IPS DF 19.7 (cell line): Measurements from ENCODE around the gene SAMD13.

Source experiments
- DNase-seq: peaks from one replicate; pipeline ENCODE4 v3.0.0-alpha.2; 2013; ENCODE audit warnings: low read depth, low spot score

The SAMD13 gene, protein sequence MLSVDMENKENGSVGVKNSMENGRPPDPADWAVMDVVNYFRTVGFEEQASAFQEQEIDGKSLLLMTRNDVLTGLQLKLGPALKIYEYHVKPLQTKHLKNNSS

DNA sequence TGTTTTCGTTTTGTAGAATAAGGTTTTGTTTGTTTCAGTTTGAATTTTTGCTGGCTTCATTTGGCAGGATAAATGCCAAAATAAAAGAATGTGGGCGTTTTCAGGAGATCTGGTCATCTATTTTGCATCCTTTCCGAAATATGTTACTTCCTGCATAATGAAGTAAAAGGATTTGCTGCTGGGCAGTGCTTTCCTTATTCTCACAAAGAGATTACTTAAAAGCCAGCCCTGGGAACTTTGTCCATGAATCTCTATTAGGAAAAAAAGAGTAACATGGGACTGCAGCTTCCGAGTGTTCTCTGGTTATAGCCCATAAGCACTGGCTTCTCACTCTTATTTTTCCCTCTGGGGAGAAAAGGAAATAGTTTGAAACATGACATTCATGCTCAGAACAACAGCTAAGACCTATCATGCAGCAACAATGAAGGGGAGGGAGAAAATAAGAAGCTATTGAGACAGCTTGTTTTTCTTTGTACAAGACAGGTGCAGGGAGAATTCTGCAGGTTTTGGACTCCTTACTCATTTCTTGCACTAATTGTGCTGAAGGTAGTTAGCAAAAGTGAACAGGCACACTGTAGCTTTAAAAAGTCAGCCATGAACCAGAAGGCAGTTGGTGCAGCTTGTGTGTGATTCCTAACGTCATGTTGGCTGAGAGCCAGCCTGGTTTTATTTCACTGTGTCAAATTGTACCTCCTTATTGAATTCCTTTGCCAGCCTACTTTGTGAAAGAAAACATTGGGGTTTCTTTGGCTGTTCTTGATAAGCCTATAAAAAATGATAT, at the start of gene SAMD13:
TSS of gene SAMD13 (plus strand) at position 705 of the 781 bp plus-strand sequence. CDS start 1,527 bp downstream, outside the sequence.
- DNase-seq: no peak

DNA sequence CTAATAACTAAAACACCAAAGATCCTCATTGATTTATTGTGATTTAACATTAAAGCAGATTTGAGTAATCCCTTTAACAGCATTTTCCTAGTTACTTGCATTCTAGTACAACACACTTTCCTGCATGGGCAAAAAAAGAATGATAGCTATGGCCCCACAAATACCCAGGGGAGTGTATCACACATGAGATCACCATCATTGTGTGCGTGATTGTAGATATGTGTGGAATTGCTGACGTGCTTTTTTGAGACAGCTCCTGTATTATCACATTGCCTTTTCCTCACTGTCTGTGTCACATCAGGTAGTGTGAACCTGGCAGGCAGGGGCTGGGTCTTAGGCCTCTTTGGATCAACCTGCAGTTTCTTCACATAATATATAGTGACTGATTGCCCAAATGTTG, 48.5 kb upstream of the SAMD13 start:
- DNase-seq: no peak

DNA sequence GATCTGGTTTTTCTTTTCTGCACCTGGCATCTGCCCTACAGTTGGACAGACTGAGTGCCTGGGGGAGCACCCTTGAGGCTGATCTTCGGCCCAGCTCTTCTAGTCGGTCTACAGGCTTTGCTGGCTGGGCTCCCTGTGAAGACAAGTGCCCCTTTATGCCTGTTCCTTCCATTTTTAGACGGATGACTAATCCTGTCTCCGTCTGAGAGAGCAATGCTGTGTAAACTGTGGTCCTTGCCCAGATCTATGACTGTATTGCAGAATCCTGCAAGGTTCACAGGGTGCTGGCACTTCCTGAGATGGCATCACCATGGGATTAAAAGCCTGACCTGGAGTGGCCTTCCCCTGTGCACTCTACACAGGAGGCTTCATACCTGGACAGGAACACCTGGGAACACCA, 47.6 kb upstream of the SAMD13 start:
- DNase-seq: no peak

DNA sequence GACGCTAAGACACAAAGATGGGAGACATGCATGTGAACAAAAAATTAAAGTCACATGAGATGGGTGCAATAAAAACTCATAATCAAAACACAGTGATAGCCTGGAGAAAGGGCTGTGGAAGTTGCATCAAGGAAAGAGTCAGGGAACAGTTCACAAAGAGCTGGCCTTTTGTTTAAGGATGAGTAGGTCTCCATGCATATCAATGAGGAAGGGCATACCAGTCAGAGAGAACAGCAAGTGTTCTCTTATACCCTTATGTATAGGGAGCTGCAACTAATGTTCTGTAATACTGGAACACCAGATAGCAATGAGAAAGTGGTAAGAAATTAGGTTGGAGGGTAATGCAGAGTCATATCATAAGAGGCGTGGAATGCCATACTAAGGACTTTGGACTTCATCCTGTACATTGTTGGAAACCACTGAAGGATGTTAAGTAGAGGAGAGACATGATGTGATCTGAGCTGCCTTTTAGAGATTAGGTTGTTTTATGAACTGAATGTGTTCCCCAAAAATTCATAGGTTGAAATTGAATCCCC, 46.7 kb upstream of the SAMD13 start:
- DNase-seq: no peak

DNA sequence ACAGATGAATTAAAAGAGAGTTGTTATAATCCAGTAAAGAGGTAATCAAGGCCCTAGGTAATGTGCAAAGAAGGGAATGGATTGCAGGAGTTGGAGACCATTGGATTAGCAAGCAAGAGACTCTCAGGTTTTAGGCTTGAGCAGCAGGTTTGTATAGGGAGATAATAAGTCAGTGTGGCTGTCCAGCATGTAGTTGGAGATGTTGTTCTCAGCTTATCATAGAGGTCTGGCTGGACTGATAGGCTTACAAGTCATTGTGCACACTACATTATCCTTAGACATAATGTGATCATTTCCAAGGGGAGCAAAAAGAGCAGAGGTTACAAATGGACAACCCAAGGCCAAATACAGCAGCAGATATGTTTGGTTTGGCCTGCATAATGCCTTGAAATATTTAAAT, 45.9 kb upstream of the SAMD13 start:
- no peak for DNase-seq

DNA sequence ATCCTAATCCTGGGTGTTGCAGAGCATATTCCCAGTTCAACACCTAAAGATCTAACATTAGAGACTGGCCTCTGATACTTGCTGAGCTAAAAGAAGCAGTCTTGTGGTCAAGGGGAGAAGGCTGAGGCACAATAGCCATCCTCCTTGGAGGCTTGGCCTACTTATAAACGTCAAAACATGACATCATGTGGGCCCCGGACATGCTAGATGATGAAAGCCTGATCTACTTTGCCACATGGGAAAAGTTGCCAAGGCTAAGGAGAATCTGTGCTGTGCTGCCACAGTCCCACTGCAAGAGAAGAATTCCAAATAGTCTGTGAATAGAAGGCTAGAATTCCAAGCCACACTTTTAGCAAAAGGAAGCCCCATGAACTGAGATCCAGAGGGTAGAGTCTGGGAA, 43.9 kb upstream of the SAMD13 start:
- DNase-seq: no peak

DNA sequence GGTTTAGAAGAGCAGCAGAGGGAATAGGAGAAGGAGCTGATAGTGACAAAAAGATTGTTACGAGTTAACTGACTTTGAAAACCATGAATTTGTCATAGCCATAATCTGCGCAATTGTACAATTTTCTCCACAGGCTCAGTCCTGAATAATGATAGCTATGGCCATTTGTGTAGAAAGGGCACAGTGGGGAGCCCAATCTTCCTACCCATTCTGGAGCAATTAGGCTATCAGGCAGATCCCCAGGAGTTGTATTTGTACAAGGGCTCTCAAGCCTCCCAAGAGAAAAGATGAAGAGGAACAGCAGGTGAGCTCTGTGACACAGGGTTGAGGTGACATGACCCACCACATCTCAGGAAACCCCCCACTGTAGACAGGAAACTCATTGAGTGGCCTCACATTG, 42.1 kb upstream of the SAMD13 start:
- DNase-seq: no peak

DNA sequence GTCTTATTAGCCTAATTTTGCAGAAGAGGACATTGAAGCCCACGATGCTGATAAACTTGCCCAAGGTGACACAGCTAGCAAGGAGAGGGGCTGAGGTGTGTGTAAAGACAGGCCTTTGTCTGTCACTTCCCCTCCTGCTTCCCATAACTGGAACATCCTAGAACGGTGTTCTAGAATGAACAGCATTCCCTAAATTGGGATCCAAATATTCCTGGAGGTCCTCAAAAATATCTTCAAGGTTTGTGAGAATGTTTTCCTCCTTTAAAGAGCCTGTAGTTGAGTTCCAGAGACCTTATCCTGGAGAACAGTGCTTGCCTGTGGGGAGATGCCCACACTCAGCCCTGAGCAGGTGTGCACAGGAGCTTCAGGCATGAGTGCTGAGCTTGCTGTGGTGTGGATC, 41.5 kb upstream of the SAMD13 start:
- no peak for DNase-seq

DNA sequence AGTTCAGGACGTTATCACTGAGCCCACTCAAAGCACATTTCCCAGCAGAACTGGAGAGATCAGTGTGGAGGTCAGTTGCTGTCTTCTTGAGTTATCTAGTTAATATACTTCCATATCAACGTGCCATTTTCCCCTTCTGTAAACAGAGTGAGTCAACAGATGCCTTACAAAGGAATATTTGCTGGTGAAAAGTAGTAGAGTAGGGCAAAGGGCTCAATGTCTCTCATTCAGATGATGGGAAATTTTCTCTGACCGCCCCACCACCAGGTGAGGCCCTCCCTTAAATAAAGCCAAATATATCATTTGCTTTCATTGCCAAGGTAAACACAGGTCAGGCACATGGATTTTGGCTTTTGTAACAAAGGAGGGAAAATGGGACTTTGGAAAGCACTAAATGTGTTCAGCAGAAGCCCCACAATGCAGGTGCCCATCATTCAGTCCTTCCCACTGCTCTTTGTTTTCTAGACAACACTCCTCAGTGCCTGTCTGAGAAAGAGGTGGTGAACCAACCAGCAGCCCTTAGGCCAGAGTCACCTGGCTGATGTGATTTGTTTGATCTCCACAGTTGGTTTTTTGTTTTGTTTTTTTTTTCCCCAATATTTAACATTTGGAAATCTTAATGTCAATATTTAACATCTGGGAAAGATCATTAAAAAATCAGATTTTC, 40.5 kb upstream of the SAMD13 start:
- no peak for DNase-seq

DNA sequence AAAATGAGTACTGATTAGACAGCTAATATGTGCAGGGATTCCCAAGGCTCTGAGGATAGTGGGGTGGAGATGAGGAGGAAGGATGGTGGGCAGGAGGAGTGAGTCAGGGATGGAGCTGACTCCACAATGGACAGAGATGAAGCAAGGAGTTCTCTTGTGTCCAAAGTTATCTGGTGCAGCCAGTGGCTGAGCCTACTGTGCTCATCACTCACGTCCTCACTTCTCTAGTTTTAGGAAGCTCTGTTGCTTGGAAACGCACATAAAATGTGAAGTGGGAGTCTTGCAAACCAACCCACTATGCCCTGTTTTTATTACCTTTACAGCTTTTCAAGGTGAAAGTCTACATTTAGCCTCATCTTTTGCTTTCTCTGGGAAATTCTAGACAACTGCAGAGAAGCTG, 36.5 kb upstream of the SAMD13 start:
- no peak for DNase-seq

DNA sequence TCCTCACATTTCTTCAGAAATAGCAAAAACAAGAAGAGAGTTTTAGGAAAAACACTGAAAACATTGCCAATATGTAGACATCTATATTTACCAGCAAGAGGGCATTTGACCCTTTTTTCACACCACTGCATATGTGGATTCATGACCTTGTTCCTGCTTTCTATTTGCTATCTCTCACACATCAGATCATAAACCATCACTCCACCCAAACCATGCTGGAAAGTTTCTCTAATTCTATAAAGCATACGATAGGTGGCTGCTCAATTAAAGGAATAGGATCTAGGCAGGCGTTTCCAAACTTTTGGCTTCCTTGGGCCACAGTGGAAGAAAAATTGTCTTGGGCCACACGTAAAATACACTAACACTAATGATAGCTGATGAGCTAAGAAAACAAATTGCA, 35.6 kb upstream of the SAMD13 start:
- no peak for DNase-seq

DNA sequence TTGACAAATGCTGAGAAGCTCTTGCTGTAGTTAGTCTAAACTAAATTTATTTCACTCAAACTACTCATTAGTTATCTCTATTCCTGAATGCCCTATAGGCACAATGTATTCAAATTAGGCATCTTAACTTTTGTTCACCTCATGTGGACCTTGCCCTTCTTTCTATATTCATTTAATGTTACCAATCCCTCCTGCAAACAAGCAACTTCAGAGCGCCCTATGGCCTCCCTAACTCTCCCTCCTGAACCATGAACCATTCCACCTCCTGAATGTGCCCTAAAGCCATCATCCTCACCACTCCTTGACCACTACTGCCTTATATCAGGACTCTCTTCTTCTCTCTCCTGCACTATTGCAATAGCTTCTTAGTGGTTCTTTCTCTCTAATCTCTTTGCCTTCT, 34.8 kb upstream of the SAMD13 start:
- DNase-seq: no peak

DNA sequence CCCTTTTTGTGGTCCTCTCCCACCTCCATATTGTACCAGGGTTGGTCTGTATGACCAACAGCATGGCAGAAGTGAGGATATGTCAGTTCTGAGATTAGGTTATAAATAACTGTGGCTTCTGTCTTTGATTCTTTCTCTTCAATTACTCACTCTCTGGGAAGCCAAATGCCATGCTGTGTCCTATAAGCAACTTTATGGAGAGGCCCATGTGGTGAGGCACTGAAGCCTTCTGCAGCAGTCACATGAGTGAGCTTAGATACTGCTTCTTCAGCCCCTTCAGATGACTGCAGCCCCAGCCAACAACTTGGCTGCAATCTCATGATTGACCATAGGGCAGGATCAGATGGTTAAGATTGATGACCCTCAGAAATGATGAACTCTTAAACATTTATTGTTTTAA, 34.0 kb upstream of the SAMD13 start:
- DNase-seq: no peak

DNA sequence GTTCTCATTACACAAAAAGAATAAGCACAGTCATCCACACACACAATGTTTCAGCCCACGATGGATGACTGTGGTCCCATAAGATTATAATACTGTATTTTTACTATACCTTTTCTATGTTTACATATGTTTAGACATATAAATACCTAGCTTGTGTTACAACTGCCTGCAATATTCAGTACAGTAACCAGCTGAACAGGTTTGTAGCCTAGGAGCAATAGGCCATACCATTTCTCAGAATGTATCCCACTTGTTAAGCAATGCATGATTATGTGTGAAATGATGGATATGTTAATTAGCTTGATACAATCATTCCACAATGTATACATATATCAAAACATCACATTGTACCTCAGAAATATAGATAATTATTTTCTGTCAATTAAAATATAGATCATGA, 33.2 kb upstream of the SAMD13 start:
- no peak for DNase-seq

DNA sequence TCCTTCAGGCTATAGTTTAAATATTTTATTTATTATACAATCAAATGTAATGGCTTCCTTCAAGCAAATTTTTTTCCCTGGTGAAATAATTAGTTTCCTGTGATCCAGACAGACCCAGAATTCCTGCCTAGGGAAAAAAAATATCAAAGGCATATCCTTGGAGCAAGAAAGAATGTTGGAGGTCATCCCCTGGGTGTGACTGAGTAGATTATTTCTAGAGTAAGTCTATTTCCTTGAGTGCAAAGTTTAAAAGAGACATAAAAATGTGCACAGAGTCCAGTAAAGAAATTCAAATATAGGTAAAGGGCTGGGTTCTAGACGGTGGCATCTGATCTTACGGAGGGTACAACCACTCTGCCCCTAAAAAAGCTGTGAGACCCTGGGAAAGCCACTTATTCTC, 32.2 kb upstream of the SAMD13 start:
- DNase-seq: no peak

DNA sequence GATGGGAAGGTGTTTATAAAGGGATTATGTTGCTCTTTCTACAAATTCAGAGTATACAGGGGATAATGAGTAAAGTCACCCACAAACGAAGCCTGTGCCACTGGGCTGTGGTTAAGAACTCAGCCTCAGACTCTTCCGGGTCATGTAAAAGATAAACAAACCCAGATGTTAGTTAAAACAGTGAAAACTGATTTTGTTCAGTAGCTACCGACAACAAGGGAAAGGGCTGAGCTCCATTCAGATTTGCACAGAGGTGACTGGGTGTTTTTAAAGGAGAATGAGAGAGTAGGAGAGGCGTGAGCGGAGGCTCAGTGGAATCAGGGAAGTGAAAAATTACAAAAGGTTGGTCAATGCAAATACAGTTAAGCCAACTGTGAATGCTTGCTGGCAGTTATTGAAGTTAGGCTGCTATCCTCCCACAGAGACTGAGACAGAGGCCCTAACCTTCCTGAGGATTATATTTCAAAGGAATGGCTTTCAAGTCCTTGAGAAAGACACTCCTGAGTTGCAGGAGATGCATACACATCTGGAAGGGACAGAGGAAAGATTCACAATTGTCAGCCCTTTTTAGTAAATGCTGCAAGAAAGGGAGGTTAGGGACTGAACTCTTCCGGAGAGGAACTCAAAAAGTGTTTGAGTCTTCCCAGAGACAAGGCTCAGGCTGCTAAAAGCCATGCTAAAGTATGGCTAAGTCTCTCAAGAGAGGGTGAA, 29.9 kb upstream of the SAMD13 start:
- DNase-seq: no peak

DNA sequence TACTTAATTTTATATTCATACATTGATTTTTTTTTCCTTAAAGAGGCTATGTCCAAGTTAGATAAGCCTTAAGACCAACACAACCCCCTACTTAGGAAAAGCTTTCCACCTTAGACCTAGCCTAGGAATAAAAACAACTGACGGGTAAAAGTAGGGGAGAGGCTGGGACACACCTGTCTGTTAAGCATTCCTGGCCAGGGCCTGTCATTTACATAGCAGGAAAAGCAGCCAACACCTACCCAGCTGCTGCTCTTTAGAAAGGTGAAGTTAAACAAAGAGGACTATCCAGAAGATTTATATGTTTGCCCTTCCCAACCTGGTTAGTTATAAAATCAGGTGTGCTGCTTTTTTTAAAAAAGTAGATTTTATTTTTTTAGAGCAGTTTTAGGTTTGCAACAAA, 29.1 kb upstream of the SAMD13 start:
- no peak for DNase-seq

DNA sequence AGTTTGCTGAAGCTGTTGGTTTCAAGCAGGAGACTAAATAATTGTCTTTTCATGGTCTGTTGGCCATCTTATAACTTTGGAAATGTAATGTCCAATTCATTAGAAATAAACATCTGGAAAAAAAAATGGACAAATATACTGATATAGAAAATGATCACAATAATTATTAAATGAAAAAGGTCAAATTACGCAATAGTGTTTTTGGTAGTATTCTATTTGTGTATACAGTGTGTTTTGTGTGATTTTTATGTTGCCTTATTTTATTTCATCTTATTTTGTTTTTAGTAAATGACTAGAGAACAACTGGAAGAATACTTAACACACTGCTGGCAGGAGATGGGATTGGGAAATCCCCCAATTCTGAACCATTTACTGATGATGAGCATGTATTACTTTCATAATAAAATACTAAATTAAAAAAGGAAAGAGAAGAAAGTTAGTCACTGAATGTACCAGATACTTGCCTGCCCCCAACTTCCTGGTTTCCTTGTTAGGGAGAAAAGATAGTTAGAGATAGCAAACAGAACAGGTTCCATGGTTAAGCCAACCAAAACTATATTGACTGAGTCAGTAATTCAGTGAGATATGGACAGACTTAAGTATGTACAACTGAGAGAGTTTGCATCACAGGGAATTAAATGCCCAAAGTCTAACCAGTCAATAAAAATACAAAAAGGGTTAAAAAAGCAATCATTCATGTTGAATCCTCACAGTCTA, 24.0 kb upstream of the SAMD13 start:
- no peak for DNase-seq

DNA sequence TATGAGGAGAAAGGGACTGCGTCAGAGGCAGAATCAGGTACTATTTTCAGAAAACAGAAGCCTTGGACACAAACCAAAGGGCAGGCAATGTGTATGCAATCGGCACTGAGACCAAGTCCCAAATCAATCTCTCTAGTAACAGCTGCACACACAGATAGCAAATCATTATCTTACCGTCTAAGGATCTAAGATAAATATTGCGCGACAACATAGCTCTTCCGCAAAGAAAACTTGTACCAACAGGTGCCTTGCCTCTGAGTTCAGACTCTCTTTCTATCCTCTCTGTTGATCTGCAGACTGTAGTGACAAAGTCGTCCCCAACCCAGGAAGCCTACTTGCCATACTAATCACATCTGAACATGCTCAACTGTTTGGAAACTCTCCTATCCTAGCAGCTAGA, 22.6 kb upstream of the SAMD13 start:
- no peak for DNase-seq

DNA sequence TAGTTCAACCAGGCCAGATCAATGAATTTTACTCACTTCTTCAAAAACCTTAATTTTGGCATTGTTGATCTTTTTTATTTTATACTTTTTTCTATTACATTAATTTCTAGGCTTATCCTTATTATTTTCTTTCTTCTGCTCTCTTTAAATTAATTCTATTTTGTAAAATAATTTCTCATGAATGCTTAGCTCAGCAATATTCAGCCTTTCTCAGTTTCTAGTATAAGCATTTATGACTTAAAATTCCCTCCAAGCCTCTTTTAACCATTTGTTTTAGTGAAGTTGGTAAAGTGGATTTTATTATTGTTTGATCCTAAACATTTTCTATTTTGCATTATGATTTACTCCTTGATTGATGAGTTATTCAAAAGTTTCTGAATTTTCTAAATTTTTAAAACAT, 20.6 kb upstream of the SAMD13 start:
- no peak for DNase-seq

DNA sequence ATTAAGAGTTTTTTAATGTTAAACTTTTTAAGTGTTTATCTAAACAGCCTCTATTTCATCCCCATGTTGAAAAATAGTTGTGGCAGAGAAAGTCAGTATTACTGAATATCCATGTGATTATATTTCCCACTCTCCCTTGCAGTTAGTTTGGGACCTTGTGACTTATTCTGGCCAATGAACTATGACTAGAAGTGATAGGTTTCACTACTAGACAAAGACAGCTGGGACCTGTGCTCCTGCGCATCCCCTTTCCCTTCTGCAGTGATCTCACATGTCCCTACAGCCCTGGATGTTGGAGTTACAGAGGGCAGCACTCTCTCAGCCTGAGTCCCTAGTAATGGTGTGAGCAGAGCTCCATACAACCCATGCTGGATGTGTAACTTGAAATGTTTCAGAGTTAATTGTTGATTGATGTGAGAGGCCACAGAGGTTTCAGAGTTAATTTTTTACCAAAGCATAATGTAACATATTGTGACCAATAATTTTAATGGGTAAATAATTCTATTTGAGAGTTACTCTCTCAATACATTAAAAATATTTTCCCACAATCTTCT, 18.7 kb upstream of the SAMD13 start:
- no peak for DNase-seq
